GM21526 (cell line): ENCODE data around the gene CTNS.

Source experiments
- ATAC-seq: cut with Tn5 transposase; IDR thresholded peaks from one replicate; pipeline ENCODE4 v1.9.1; 2021; ENCODE audit warnings: moderate library complexity; ENCODE audit not compliant: unreplicated experiment, low FRiP score

Gene CTNS

DNA sequence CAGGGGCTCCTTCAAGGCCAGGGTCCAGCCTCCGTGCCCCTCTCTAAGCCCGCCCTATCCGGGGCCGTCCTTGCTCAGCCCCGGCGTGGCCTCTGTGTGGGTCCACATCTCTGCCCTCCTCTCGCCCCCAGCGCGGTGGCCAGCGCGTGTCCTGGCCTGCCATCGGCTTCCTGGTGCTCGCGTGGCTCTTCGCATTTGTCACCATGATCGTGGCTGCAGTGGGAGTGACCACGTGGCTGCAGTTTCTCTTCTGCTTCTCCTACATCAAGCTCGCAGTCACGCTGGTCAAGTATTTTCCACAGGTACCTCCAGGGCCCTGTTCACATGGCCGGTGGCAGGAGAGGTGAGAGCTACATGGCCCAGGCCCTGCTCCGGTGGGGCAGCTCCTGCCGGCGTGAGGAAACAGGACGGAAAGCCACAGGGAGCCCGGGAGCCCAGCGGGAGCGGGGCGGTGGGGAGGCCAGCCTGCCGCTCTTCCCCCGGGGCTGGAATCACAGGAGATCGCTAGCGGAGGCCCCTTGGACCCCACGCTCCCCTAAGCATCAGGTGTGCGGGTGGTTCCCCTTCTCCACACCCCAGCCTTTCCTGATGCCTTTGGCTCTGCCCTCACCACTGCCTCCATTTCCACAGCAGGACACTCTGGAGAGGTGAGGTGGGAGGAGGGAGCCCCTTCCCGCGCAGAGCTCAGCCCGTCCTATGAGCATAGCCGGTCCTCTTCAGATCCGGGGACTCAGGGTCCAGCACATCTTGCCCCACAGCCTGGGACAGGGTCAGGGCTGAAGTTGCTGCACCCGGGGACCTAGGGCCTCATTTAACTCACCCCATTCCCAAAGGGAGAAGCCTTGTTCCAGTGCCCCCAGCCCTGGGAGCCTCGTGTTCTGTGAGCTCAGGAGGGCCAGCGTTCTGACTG lies 21.6 kb downstream of the CTNS start:
- ATAC-seq = no peak

DNA sequence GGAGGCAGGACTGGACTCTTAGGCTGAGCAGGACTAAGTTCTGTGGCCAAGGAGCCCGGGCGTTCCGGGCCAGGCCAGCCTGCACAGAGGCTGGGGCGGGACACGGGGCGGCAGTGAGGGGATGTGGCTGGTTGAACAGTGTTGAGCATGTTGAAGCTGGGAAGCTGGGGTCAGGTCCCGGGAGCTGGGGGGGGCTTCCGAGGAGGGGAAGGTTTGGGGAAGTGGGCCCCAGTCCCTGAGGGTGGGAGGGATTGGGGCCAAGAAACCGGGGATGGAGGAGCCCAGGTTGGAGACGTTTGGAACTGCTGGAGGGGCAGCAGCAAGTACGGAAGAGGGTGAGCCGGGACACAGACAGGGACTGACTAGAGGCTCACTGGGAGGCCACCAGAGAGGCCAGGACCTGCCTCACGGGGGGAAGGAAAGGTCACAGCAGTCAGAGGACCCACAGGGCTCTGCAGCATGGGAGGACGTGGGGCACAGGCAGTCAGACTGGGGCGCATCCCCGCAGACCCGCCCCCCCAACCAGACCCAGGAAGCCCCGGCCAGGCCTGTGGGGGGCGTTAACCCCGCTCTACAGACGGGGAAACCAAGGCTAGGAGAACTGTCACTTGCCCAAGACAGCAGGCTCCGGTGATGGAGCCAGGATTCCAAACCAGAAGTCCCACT lies 22.4 kb downstream of the CTNS start:
- ATAC-seq = no peak

DNA sequence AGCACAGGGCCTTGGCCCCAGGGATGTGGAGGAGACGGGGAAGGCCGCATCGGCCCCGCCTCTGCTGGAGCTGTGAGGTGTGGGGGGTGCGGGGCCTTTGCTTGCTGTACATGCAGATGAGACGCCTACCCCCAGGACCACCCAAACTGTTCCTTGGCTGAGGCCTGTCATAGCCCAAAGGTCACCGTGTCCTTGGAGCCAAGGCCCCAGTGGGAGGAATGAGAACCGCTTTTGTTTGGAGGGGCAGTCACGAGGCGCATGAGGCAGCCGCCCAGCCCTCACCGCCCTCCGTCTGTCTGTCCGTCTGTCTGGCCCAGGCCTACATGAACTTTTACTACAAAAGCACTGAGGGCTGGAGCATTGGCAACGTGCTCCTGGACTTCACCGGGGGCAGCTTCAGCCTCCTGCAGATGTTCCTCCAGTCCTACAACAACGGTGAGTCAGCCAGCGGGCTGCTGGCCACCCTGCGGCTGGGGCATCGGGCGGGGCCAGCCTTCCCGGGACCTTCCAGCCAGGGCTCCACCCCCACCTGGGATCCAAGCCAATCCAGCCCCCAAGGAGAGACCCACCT lies 23.1 kb downstream of the CTNS start:
- ATAC-seq = no peak

GRCh38 chr17:3660311-3660891 lies 23.8 kb downstream of the CTNS start:
- ATAC-seq = no peak

GRCh38 chr17:3663102-3664011 lies 26.8 kb downstream of the CTNS start:
- no peak for ATAC-seq

DNA sequence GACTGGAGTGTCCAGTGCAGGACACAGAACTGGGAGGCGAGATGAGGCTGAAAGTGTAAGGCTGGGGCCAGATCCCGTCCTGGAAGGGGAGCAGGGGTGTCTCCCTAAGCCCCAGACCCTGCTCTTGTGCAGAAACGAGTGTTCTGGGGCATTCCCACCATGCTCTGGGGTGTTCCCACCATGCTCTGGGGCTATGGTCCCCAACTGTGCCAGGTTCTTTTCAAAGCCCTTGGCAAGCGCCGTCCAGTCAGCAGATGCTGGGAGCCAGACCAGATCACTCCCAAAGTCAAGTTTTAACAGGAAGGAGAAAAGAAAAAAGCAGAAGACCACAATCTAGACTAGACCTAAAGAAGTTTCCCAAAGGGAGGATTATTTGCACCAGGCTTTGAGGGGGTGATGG lies 29.3 kb downstream of the CTNS start:
- ATAC-seq = no peak

DNA sequence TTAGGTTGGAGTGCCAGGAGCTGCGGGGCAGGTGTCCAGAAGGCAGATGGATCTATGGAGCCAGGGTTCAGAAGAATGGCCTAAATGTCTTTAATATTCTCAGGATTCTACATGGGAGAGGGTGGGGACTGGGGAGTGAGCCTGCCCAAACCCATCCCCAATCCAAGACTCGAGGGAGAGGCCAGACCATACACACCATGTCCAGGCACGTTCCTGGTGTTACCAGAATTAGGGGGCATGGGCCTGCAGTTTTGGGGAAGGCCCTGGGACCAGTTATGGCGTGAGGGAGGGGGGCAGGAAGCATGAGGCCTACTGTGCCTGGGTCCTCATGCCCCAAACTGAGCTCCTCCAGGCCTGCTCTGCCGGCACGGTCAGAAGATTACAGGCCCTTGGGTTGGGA lies 30.0 kb downstream of the CTNS start:
- no peak for ATAC-seq

- no peak for ATAC-seq
These were observed 31.1 kb downstream of the CTNS start for GRCh38 chr17:3667366-3668278.

DNA sequence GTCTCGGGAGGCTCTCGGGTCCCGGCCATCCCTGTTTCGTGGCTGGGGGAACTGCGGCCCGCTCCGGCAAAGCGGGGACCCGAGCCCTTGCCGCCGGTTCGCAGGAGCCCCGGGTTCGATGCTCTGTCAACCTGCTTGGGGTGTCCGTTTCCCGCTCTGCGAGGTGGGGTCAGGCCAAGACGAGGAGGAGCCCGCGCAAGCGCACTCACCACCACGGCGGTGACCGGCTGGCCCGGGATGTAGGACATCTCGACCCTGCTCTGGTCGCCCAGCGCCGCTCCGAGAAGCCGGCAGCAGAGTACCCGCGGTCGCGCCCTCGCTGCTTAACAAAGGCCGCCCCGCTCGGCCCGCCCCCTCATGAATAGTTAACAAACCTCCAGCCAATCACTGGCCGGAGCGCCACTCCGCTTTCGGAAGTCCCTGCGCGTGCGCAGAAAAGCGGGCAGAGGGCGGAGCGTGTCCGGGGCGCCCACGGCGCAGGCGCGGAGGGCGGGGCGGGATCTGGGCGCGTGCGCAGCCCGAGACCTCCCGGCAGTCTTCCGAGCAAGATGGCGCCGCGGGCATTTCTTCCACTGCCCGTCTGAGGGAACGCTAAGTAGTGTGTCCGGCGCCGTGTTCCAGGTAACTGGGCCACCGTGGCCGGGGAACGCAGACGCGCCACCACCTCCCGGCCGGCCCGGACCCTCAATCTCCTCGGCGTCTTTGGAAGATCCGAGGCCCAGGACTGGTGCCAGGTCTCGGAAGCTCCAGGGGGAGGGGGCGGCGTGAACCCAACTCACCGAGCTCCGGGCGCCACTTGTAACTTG lies 31.9 kb downstream of the CTNS start, which contains the start of the genes EMC6 and TAX1BP3:
Gene EMC6, plus strand, starts transcription at position 534 of the 806 bp plus-strand sequence. CDS start 335 bp downstream, outside the sequence.
Gene TAX1BP3, minus strand, starts transcription at position 300 of the 806 bp plus-strand sequence. Its CDS starts 52 bp downstream, at position 248.
- peak; percentile 76 for ATAC-seq

- no peak for ATAC-seq
These were observed 32.5 kb downstream of the CTNS start for GRCh38 chr17:3669085-3669347.

DNA sequence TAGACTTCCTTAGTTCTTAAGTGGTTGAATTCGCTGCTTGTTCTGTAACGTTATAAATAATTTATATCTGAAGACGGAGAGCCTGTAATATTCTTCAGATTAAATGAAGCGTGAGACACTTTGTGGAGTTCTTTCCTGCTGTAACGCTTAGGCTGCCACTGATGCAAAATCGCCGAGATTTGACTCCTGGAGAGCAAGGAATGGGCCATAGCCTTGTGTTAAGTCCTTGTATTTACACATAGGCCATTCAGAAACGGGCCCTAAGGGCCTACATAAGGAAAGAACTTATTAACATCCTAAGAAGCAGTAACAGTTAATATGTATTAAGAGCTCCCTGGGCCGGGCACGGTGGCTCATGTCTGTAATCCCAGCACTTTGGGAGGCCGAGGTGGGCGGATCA lies 33.0 kb downstream of the CTNS start:
- ATAC-seq = no peak

DNA sequence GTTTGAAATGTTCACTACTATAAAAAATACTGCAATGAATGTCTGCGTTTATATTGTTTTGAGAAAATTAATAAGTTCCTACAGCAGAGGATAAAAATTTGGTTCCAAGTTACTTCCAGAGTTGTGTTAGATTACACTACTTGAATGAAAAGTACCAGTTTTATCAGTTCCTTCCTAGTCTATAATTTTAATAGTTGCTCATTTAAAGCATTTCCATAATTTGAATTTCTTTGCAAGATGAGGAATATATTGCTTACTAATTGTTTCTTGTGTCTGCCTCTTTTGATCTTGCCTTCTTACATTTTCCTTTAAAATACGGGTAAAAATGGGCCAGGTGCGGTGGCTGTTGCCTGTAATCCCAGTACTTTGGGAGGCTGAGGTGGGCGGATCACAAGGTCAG lies 36.0 kb downstream of the CTNS start:
- ATAC-seq = no peak

- no peak for ATAC-seq
These were observed 39.3 kb downstream of the CTNS start for GRCh38 chr17:3675886-3676285.

- no peak for ATAC-seq
These were observed 41.7 kb downstream of the CTNS start for GRCh38 chr17:3678095-3678820.

DNA sequence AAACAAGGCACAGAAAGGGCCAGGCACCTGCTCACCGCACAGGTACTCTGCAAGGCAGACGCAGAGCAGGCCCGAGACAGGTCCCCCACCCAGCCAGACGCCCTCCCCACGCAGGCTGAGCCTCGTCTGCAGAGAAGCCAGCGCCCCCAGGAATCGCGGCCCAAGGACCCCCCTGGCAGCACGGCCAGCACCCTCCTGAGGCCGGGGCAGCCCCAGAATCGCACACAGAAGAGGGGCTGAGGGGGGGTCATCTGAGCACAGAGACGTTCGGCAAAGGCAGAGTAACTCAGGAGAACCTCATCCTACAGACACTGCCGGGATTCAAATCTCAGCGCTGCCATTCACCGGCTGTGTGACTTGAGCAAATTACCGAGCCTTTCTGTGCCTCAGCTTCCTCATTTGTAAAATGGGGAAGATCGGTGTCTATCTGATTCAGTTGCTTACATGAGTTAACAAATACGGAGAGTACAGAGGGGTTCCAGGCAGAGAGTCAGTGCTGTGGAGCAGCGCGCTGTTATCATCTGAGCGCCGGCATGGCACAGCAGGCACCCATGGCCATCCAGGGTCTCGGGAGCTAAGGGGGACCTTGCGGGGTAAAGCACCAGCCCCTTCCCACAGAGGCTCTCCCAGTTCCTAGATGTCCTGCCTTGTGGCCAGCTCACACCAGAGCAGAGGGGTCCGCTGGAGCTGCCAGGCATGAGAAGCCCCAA lies 42.4 kb downstream of the CTNS start:
- ATAC-seq = no peak

DNA sequence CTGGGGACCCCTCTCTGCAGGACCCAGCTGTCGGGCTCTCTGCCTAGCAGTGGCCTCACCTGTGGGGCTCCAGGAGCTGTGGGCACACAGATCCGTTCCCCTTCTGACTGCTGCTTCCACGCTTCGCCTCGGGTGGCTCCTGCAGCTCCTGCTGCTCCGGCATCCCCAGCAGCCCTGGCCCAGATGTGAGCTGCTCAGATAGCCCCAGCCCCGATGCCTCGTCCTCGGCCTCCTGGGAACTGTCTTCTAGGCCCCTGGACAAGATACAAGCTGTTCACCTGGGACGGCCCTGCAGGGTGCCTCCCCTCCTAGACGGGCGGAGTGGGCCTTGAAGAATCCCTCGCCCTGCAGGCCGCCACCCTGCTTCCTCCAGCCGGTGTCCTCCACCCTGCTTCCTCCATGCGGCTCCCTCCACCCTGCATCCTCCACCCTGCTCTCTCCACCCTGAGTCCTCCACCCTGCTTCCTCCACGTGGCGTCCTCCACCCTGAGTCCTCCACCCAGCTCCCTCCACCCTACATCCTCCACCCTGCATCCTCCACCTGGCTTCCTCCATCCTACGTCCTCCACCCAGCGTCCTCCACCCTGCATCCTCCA lies 43.1 kb downstream of the CTNS start:
- no peak for ATAC-seq

DNA sequence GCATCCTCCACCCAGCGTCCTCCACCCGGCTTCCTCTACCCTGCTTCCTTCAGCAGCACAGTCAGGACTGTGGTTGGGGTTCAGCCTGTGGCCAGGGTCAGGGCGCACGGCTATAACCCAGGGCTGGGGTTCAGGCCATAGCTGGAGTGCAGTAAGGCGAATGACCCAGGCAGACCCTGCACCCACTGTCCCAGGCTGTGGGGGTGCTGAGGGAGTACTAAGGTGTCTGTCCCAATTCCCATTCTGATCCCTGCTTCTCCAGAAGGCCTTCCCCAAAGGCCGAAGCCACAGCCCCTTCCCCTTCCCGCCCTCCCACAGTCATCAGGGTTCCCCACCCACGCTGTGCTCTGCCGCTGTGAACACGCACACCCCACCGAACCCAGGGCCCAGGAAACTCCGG lies 44.5 kb downstream of the CTNS start:
- ATAC-seq = no peak
